Choroid plexus epithelial cell (primary cell): Measurements from ENCODE around the gene ALKBH3.
A peak's percentile ranks its signal among the peaks of the same experiment; 100 is the strongest.

Source experiments
- DNase-seq: peaks from one replicate; pipeline ENCODE4 v3.0.0-alpha.2; 2010; ENCODE audit warnings: low read depth
- H3K4me3 ChIP-seq: 2 replicates; pipeline ENCODE4 v1.5.1; 2011; ENCODE audit warnings: low read depth, mild to moderate bottlenecking, control low read depth, low read length, moderate library complexity
- CTCF ChIP-seq: conservative IDR thresholded peaks from 2 replicates; pipeline ENCODE4 v1.5.1; 2011; ENCODE audit warnings: low read depth, mild to moderate bottlenecking, control low read depth, inconsistent platforms, low read length, moderate library complexity

Gene ALKBH3

GRCh38 chr11:43925063-43925931 is 44.7 kb downstream of the ALKBH3 start:
- DNase-seq: peak; percentile 33

GRCh38 chr11:43925932-43926505 is 45.4 kb downstream of the ALKBH3 start:
- DNase-seq: no peak
- no peak overlapping the region for H3K4me3 ChIP-seq
- TF ChIP-seq CTCF: no peak

More at GRCh38 chr11:43925063-43925931, 44.7 kb downstream of the ALKBH3 start:
- TF ChIP-seq CTCF: no peak
- no peak overlapping the region for H3K4me3 ChIP-seq

GRCh38 chr11:43927070-43927469 is 46.4 kb downstream of the ALKBH3 start:
- TF ChIP-seq CTCF: no peak
- DNase-seq: no peak
- H3K4me3 ChIP-seq: no peak overlapping the region

- no peak for DNase-seq
- TF ChIP-seq CTCF: no peak
- H3K4me3 ChIP-seq: no peak overlapping the region
Observed at GRCh38 chr11:43927925-43928707, 47.5 kb downstream of the ALKBH3 start.

GRCh38 chr11:43928721-43929120 is 48.1 kb downstream of the ALKBH3 start:
- no peak overlapping the region for H3K4me3 ChIP-seq
- TF ChIP-seq CTCF: no peak
- DNase-seq: no peak

GRCh38 chr11:43930868-43931716 is 50.5 kb downstream of the ALKBH3 start:
- peak; percentile 84 for DNase-seq

More at GRCh38 chr11:43930868-43931716, 50.5 kb downstream of the ALKBH3 start:
- no peak overlapping the region for H3K4me3 ChIP-seq
- TF ChIP-seq CTCF: no peak
